Measurements from ENCODE around the gene TSPAN10. TPM values are rescaled to one million over a fixed set of nuclear protein-coding genes. Genes with fewer than 3 reads are reported as not detected.

The TSPAN10 gene
- total RNA-seq (2021; fragmentation: NEBNext Ultra II Directional; extraction: Animal tissue kit (Norgen Biotek cat#: 25700)): 0.96 and 0.99 TPM in 2 replicates
- polyA plus RNA-seq (2011; rRNA removed): 0.83 and 1.1 TPM in 2 replicates
- 0.89 TPM for polyA plus RNA-seq (2011; cell fraction: cytosol; rRNA removed)
- 2.1 TPM for polyA plus RNA-seq (2011; cell fraction: nucleus; rRNA removed)
- 0.68 to 1.2 TPM (median 0.97 TPM) in 4 replicates for polyA plus RNA-seq (2012, experiment 1 of 2)
- 0.60 TPM for polyA plus RNA-seq (2012, experiment 2 of 2)
- polyA plus RNA-seq (2013, experiment 1 of 2): 0.45 TPM
- polyA plus RNA-seq (2013, experiment 2 of 2): 0.64 TPM
- polyA minus RNA-seq (2011; rRNA and poly(A)+ RNA removed): 0.98 and 3.4 TPM in 2 replicates
- polyA minus RNA-seq (2011; cell fraction: cytosol; rRNA and poly(A)+ RNA removed): 1.1 TPM
- 1.8 TPM for polyA minus RNA-seq (2011; cell fraction: nucleus; rRNA and poly(A)+ RNA removed)
- long read RNA-seq, experiment 1: 0 reads
- long read RNA-seq, experiment 2, partial matches to known transcripts: 0 of 1 reads
- long read RNA-seq, experiment 2, other reads (novel, unspliced or antisense): 1 of 1 reads

GRCh38 chr17:81636505-81637288 is at the start of gene TSPAN10, which contains the start of gene NPLOC4:
Gene TSPAN10, plus strand, starts transcription at chr17:81637196. Its CDS starts 5,217 bp downstream, at chr17:81642413.
Gene NPLOC4, minus strand, starts transcription at chr17:81637112. Its CDS starts 182 bp downstream, at chr17:81636930.
- Histone ChIP-seq H2AFZ (ENCODE audit: low read length) (peak within 1 kb of the TSS; percentile 95), H2BK5ac (ENCODE audit: low read depth, low read length) (0 out of 2 replicates have a peak within 1 kb of the TSS, but pooled peaks have one; percentile 35), H3K14ac (ENCODE audit: insufficient read length) (no peak within 1 kb of the TSS), H3K9me3 (ENCODE audit: insufficient read depth in 2 of 2, low read depth in 1 of 2, low read length in 1 of 2) (no peaks in the 10 kb centered on the region), H3K4me3 (ENCODE audit: extremely low read depth in 1 of 4, insufficient read depth in 2 of 4, low read depth in 3 of 4, low read length in 4 of 4) (peak within 1 kb of the TSS; percentile 78 to 96 (median 87)), H3K23me2 (ENCODE audit: low read depth, low read length) (peaks cover 3% of the 10 kb centered on the region; the same call in 1 of the 2 replicates), H2BK12ac (ENCODE audit: low read depth, low read length) (peak within 1 kb of the TSS; percentile 55; the same call in 1 of the 2 replicates), H4K5ac (ENCODE audit: insufficient read length, low read depth, low read length) (peak within 1 kb of the TSS; percentile 62), H2AK5ac (ENCODE audit: low read depth, low read length) (no peak within 1 kb of the TSS), H4K20me1 (replicated peaks in 1 of 2; ENCODE audit: control insufficient read depth in 1 of 2, insufficient read depth in 2 of 2, low read length in 2 of 2) (no peaks in the 10 kb centered on the region), H4K8ac (ENCODE audit: extremely low read depth, insufficient read depth, low read length) (peak within 1 kb of the TSS; percentile 92; the same call in 1 of the 2 replicates), H3K23ac (ENCODE audit: insufficient read length) (no peak within 1 kb of the TSS), H4K91ac (replicated peaks; ENCODE audit: insufficient read length, low read length) (no peak within 1 kb of the TSS), H3K27ac (ENCODE audit: low read depth, low read length) (peak within 1 kb of the TSS; percentile 83), H3K9ac (replicated peaks in 1 of 4; ENCODE audit: extremely low read depth in 1 of 4, low read depth in 3 of 4, low read length in 3 of 4) (peak within 1 kb of the TSS; percentile 85 to 91 (median 86)), H2BK15ac (ENCODE audit: low read length) (no peak within 1 kb of the TSS), H3K79me2 (ENCODE audit: control insufficient read depth in 1 of 2, insufficient read depth in 2 of 2, low read length in 2 of 2) (peaks cover 7 to 40% of the 10 kb centered on the region in 2 experiments), H3K27me3 (replicated peaks in 1 of 4; ENCODE audit: control insufficient read depth in 3 of 4, extremely low read depth in 1 of 4, insufficient read depth in 3 of 4, low read length in 3 of 4) (no peaks in the 10 kb centered on the region), H3K79me1 (ENCODE audit: low read depth, low read length) (peaks cover 2% of the 10 kb centered on the region; the same call in 1 of the 2 replicates), H3K56ac (replicated peaks; ENCODE audit: insufficient read length, low read depth, low read length) (no peak within 1 kb of the TSS), H3K18ac (ENCODE audit: extremely low read depth, low read length) (no peak within 1 kb of the TSS), H2BK120ac (replicated peaks; ENCODE audit: low read depth, low read length) (no peak within 1 kb of the TSS), H3K4ac (replicated peaks; ENCODE audit: insufficient read length, low read depth, low read length) (no peak within 1 kb of the TSS), H3K4me1 (replicated peaks in 1 of 4; ENCODE audit: control insufficient read depth in 3 of 4, insufficient read depth in 4 of 4, low read length in 3 of 4) (no peaks in the 10 kb centered on the region), H3K4me2 (ENCODE audit: insufficient read depth in 1 of 2, low read depth in 2 of 2, low read length in 2 of 2) (peak within 1 kb of the TSS; percentile 72 to 74), H3K36me3 (ENCODE audit: control insufficient read depth in 2 of 4, insufficient read depth in 4 of 4, low read length in 3 of 4) (peaks cover 0 to 5% (median 0%) of the 10 kb centered on the region in 4 experiments; a peak in 1 of 8 replicates), H2BK20ac (ENCODE audit: low read length) (no peak within 1 kb of the TSS)
- DNase-seq (ENCODE audit: low read depth in 1 of 2, low spot score in 2 of 2) (peak; percentile 58 to 94), FAIRE-seq (no peak)
- CTCF ChIA-PET (ENCODE audit: partially characterized antibody): interaction anchor here (1.2 kb wide), 1 partner anchor 11 kb away, joined by 3 read pairs; no protein-coding TSS in a partner anchor
- WGBS, 2 experiments (ENCODE audit: extremely low coverage in 1 of 2, insufficient coverage in 1 of 2, insufficient read length in 1 of 2, insufficient replicate concordance in 2 of 2, low coverage in 1 of 2, low lambda C conversion rate in 2 of 2, missing lambda C conversion rate in 1 of 2): 1% methylated on average over 36 of the region's 77 CpGs; no CpG with 5 or more reads in 1 of the 2 experiments
- POLR2A ChIA-PET (ENCODE audit: partially characterized antibody): interaction anchor here (0.9 to 2.8 kb wide), 10 partner anchors 11 to 99 kb away, joined by 3 to 14 read pairs (median 6); partner anchors contain the start of genes ARL16, FAAP100 and HGS
- TF ChIP-seq SIRT6 (IDR thresholded peaks at IDR 0.05; ENCODE audit: low read length): no peak
- peak; percentile 58; the same call in 1 of the 2 replicates for TF ChIP-seq MAX (IDR thresholded peaks at IDR 0.05)
- TF ChIP-seq FOSL1 (IDR thresholded peaks at IDR 0.05; ENCODE audit: insufficient read depth, low read depth, low read length): 0 out of 2 replicates have a peak, but pooled peaks have one; percentile 62
- no peak for TF ChIP-seq SP2 (IDR thresholded peaks at IDR 0.05; ENCODE audit: low read length)
- TF ChIP-seq HDAC2 (IDR thresholded peaks at IDR 0.05; ENCODE audit: borderline replicate concordance in 1 of 2, low read depth in 2 of 2, low read length in 2 of 2): no peak; a peak in 1 of 4 replicates
- peak; percentile 93 for TF ChIP-seq TBP (IDR thresholded peaks at IDR 0.05; ENCODE audit: low read depth, low read length)
- no peak for TF ChIP-seq CBX5 (IDR thresholded peaks at IDR 0.05; ENCODE audit: low read depth, low read length)
- peak; percentile 13; the same call in 1 of the 2 replicates for TF ChIP-seq JUND (IDR thresholded peaks at IDR 0.05; ENCODE audit: low read length)

Measured in H1 (cell line).